Measurements from ENCODE around the gene IFRD2.

GRCh38 chr3:50265571-50265970 lies 26.7 kb downstream of the IFRD2 start:
- no peak for TF ChIP-seq CTCF (conservative IDR thresholded peaks at IDR 0.05 in 1 of 2, IDR thresholded peaks at IDR 0.05 in 1 of 2; ENCODE audit: extremely low read depth in 1 of 2, insufficient read depth in 1 of 2, low read depth in 1 of 2, low read length in 2 of 2)
- no peak for TF ChIP-seq EZH2 (IDR thresholded peaks at IDR 0.05; ENCODE audit: borderline replicate concordance, low read length)
